C1 segment of cervical spinal cord (tissue), 14 donors: ENCODE measurements around the gene OR52R1.
"Not testable (repeated sequence)": the region's sequence is repeated elsewhere in the genome, so short reads cannot be mapped to it uniquely, and the experiment has no call there.

Source experiments
- DNase-seq, 14 donors: peaks; one replicate each; lab custom pipeline; 2025; lab: John Stamatoyannopoulos, UW

The OR52R1 gene

GRCh38 chr11:4804280-4804679, at the start of gene OR52R1:
Gene OR52R1 (minus strand): TSS chr11:4804380. CDS start chr11:4804380, 0 bp downstream.
- no peak for DNase-seq

- no peak for DNase-seq
These were observed 46.9 kb upstream of the OR52R1 start for GRCh38 chr11:4851033-4851432.

- no peak for DNase-seq
These were observed 44.8 kb upstream of the OR52R1 start, which contains the start of gene OR51S1 for GRCh38 chr11:4848908-4849532. Gene OR51S1 (minus strand): TSS chr11:4849208. CDS start chr11:4849208, 0 bp downstream.

- DNase-seq = no peak
These were observed 35.8 kb upstream of the OR52R1 start for GRCh38 chr11:4839851-4840549.

- no peak for DNase-seq
These were observed 26.7 kb upstream of the OR52R1 start for GRCh38 chr11:4830909-4831308.

GRCh38 chr11:4830346-4830745, 26.2 kb upstream of the OR52R1 start:
- no peak for DNase-seq

GRCh38 chr11:4826425-4826824, 22.2 kb upstream of the OR52R1 start:
- DNase-seq = no peak

GRCh38 chr11:4825132-4825531, 21.0 kb upstream of the OR52R1 start:
- DNase-seq = no peak

- no peak for DNase-seq
These were observed 16.8 kb upstream of the OR52R1 start, which contains the start of gene OR51F2 for GRCh38 chr11:4821021-4821420. Gene OR51F2 (plus strand): TSS chr11:4821321. CDS start chr11:4821422, 101 bp downstream.

- no peak for DNase-seq
These were observed 5.1 kb upstream of the OR52R1 start for GRCh38 chr11:4809246-4809645.

- no peak for DNase-seq
These were observed 4.3 kb upstream of the OR52R1 start for GRCh38 chr11:4808476-4808875.

GRCh38 chr11:4801316-4801715, 2.9 kb downstream of the OR52R1 start:
- not testable (repeated sequence) for DNase-seq

- no peak for DNase-seq
These were observed 5.6 kb downstream of the OR52R1 start for GRCh38 chr11:4798427-4799183.

- DNase-seq = no peak
These were observed 7.0 kb downstream of the OR52R1 start for GRCh38 chr11:4797206-4797605.

GRCh38 chr11:4782454-4782853, 21.7 kb downstream of the OR52R1 start:
- DNase-seq = no peak

- no peak for DNase-seq
These were observed 34.3 kb downstream of the OR52R1 start, which contains the start of gene OR51F1 for GRCh38 chr11:4769838-4770237. Gene OR51F1 (minus strand): TSS chr11:4769938. CDS start chr11:4769938, 0 bp downstream.

GRCh38 chr11:4768094-4768493, 36.1 kb downstream of the OR52R1 start:
- DNase-seq = no peak

- no peak for DNase-seq
These were observed 37.6 kb downstream of the OR52R1 start for GRCh38 chr11:4766420-4767043.

- DNase-seq = no peak
These were observed 41.1 kb downstream of the OR52R1 start for GRCh38 chr11:4763096-4763495.
